Measurements from ENCODE around the gene LAMB1.

DNA sequence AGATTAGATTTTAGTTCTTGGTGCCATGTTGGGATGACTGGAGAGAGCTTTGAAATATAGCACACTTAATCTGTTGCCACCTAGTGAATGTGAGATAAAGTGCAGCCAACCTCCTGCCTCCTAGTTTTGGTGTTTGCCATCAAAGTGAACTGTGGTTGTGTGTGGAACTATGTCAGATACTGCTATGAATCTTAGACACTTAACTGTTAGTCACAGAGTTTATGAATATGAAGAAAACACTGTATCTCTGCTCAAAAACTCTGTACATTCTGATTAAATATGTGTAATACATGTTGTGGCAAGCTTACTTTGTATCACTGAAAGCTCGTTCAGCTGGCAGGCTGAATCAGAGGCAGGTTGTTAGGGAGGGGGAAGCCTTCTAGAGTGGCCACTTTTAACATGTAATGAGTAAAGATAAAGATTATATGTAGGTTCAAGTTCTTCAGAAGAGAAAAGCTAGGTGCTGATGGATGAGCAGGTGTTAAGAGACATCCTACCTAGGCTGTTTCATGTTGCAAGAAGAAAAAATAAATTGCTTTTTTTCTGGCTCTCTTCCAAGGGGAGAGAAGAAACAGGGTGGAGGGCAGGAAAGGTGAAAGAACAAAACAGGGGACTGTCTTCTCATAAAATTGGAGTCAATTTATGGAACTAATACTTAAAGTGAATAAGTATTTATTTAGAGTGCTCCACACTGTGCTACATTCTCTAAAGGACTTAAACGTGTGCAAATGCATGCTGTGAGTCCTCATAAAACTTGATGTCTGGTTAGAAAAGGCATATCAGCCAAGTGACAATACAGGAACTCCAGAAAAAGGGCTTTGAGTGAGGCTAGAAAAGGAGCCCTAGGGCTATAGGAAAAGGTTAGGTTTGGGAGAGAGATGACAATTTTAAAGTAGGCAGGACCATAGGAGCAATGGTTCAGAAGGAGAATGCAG lies 14.1 kb upstream of the LAMB1 start:
- TF ChIP-seq CTCF (IDR thresholded peaks at IDR 0.05) (peak; percentile 27 to 41 (median 34)), POLR2A (IDR thresholded peaks at IDR 0.05) (no peak)
